Choroid plexus epithelial cell (primary cell): Measurements from ENCODE around the gene CLRN2.

ENCODE experiments used
- DNase-seq: peaks from one replicate; pipeline ENCODE4 v3.0.0-alpha.2; 2010; ENCODE audit warnings: low read depth
- H3K4me3 ChIP-seq: 2 replicates; pipeline ENCODE4 v1.5.1; 2011; ENCODE audit warnings: low read depth, mild to moderate bottlenecking, control low read depth, low read length, moderate library complexity
- TF ChIP-seq, protein P1 (sequence below): conservative IDR thresholded peaks from 2 replicates; pipeline ENCODE4 v1.5.1; 2011; ENCODE audit warnings: low read depth, mild to moderate bottlenecking, control low read depth, inconsistent platforms, low read length, moderate library complexity

The CLRN2 gene

DNA sequence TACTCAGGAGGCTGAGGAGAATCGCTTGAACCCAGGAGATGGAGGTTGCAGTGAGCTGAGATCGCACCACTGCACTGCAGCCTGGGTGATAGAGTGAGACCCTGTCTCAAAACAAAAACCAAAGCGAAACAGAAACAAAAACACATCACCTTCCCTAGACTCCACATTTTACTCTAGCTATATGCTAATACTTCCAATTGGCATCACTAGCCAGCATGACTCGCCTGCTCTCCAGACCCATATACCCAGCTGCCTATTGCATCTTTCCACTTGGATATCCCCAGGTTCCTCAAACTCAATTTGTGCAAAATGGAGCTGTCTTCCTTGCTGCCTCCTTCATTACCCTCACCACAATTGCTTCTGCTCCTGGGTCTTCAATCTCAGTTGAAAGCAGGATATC is 39.6 kb downstream of the CLRN2 start:
- H3K4me3 ChIP-seq, result no peak overlapping the region
- no peak for DNase-seq
- TF ChIP-seq, protein P1, sequence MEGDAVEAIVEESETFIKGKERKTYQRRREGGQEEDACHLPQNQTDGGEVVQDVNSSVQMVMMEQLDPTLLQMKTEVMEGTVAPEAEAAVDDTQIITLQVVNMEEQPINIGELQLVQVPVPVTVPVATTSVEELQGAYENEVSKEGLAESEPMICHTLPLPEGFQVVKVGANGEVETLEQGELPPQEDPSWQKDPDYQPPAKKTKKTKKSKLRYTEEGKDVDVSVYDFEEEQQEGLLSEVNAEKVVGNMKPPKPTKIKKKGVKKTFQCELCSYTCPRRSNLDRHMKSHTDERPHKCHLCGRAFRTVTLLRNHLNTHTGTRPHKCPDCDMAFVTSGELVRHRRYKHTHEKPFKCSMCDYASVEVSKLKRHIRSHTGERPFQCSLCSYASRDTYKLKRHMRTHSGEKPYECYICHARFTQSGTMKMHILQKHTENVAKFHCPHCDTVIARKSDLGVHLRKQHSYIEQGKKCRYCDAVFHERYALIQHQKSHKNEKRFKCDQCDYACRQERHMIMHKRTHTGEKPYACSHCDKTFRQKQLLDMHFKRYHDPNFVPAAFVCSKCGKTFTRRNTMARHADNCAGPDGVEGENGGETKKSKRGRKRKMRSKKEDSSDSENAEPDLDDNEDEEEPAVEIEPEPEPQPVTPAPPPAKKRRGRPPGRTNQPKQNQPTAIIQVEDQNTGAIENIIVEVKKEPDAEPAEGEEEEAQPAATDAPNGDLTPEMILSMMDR, result no peak

DNA sequence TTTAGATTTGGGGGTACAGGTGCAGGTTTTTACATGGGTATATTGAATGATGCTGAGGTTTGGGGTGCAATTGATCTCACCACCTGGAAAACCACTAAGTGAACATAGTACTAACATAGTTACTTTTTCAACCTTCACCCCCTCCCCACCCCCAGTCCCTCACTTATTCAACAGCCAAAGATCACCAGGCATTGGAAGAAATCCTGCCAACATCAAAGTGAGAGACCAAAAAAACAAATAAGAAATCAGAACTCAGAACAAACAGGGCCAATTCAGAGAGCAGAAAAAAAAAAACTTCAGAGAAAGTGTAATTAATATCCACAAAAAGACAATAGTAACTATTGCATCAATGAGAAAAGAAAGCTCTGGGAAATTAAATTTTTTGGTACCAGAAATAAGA is 41.5 kb downstream of the CLRN2 start:
- no peak for DNase-seq
- TF ChIP-seq, protein P1, result no peak
- no peak overlapping the region for H3K4me3 ChIP-seq

- TF ChIP-seq, protein P1, result no peak
- no peak overlapping the region for H3K4me3 ChIP-seq
- DNase-seq, result no peak
These were observed 42.9 kb downstream of the CLRN2 start for GRCh38 chr4:17557880-17558279.

- TF ChIP-seq, protein P1, result no peak
- DNase-seq, result no peak
- no peak overlapping the region for H3K4me3 ChIP-seq
These were observed 44.2 kb downstream of the CLRN2 start for GRCh38 chr4:17558941-17559708.

DNA sequence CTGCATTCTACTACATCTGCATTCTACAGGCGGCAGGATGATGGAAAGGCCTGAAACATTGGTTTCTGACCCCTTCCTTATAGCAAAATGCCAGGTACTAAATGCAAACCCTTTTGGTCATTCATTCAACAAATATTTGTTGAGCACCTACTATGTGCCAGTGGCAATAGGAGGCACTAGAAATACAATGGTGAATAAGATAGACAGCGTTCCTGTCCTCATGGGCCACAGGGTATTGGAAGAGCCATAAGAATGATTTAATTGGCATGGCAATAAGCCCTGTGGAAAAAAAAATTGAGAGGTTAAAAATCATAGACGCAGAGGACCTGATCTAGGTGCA is 44.7 kb downstream of the CLRN2 start:
- DNase-seq, result no peak
- H3K4me3 ChIP-seq, result no peak overlapping the region
- TF ChIP-seq, protein P1, result no peak

- TF ChIP-seq, protein P1, result no peak
- no peak overlapping the region for H3K4me3 ChIP-seq
- DNase-seq, result no peak
These were observed 45.2 kb downstream of the CLRN2 start for GRCh38 chr4:17560065-17560673.
